HG02759 (cell line): ENCODE results near the gene VWA5B2.
"Not testable (repeated sequence)": the region's sequence is repeated elsewhere in the genome, so short reads cannot be mapped to it uniquely, and the experiment has no call there.

ENCODE experiments used
- ATAC-seq: cut with Tn5 transposase; IDR thresholded peaks from one replicate; pipeline ENCODE4 v1.9.1; 2021; ENCODE audit warnings: mild to moderate bottlenecking, moderate library complexity; ENCODE audit not compliant: unreplicated experiment

The VWA5B2 gene

GRCh38 chr3:184241141-184241446, 11.7 kb downstream of the VWA5B2 start:
- ATAC-seq = no peak

DNA sequence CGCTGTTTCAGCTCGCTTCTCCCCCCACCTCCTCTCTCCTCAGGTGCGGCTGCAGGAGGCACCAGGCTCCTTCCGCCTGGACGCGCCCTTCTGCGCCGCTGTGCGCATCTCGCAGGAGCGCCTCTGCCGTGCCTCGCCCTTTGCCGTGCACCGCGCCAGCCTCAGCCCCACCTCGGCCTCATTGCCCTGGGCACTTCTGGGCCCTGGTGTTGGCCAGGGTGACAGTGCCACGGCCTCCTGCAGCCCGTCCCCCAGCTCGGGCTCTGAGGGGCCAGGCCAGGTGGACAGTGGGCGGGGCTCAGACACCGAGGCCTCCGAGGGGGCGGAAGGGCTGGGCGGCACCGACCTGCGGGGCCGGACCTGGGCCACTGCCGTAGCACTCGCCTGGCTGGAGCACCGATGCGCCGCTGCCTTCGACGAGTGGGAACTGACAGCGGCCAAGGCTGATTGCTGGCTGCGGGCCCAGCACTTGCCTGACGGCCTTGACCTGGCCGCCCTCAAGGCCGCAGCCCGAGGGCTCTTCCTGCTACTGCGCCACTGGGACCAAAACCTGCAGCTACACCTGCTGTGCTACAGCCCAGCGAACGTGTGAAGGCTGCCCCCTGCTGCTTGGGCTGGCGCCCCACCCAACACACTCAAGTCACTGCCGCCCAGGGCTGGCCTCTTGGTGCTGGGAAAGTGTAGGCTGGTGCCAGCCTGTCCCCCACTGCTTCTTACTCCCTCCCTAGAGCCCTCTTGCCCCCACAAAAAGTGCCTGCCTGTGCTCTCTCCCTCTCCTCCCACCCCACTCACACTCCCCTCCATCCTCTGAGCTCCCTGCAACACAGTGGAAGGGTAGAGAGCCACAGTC, 12.3 kb downstream of the VWA5B2 start:
- ATAC-seq = no peak

DNA sequence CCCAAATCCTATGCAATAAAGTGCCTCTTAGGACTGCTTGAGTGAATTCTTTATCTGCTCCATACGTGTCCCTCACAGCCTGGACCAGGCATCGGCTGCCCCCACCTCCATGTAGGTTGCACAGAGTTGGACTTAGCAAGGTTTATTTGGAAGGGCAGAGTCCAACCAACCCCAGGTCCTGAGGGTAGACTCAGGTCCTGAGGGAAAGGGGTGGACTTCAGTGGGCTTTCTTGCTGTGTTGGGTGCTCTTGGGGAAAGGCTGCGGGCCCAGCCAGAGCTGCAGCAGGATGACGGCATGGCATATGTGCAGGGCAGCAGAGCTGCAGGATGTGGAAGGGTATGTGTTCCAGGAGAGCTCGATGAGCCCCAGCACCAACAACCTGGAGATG, 12.9 kb downstream of the VWA5B2 start:
- ATAC-seq = no peak

DNA sequence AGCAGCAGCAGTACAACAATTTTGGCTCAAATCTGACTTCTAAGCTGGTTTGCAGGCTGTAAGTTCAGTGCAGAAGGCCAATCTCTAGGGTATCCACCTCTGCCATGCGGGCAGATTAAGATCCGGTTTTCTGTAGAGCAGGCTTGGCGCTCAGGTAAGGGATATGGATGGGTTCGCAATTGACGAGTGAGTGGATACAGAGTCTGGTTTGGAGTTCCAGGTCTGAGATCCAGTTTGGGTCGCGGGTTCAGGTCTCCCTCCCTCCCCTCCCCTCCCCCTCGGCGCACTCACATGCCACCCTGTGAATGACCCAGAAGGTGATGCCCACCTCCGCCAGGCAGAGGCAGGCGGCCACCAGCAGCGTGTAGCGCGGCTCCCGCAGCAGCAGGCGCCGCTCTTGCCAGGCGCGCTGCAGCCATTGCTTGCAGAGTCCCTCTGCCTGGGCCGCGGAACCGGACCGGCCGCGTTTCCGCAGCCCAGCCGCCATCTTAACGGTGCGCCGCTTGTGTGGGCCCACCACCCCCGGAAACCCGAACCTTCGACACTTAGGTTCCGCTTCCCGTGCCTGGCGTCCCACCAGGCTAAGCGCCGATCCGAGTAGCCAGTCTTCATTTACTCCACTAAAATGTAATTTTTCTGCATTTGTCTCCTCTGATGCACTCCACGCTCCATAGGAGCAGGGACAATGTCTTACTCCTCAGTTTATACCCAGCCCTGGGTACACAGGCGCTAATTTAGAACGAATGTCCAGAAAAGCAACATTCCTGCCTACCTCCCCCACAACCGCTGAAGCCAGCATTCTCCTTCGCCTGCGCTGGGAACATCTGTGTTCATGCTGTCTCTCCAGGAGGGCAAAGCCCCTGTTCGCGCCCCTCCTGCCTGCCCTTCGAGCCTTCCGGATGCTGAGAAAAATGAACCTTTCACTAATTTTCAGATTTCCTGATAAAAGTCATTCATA, 19.3 kb downstream of the VWA5B2 start, which contains the start of gene ALG3:
Gene ALG3 (minus strand): TSS at position 509 of the 958 bp plus-strand sequence. CDS start 22 bp downstream, at position 487.
- peak; percentile 64 for ATAC-seq

GRCh38 chr3:184249412-184250166, 20.2 kb downstream of the VWA5B2 start, which contains the start of gene EEF1AKMT4:
Gene EEF1AKMT4, plus strand, starts transcription at chr3:184249672. Its CDS starts 23 bp downstream, at chr3:184249695.
- ATAC-seq = peak; percentile 90

- ATAC-seq = peak; percentile 50
Observed at GRCh38 chr3:184250167-184250828, 20.9 kb downstream of the VWA5B2 start.

DNA sequence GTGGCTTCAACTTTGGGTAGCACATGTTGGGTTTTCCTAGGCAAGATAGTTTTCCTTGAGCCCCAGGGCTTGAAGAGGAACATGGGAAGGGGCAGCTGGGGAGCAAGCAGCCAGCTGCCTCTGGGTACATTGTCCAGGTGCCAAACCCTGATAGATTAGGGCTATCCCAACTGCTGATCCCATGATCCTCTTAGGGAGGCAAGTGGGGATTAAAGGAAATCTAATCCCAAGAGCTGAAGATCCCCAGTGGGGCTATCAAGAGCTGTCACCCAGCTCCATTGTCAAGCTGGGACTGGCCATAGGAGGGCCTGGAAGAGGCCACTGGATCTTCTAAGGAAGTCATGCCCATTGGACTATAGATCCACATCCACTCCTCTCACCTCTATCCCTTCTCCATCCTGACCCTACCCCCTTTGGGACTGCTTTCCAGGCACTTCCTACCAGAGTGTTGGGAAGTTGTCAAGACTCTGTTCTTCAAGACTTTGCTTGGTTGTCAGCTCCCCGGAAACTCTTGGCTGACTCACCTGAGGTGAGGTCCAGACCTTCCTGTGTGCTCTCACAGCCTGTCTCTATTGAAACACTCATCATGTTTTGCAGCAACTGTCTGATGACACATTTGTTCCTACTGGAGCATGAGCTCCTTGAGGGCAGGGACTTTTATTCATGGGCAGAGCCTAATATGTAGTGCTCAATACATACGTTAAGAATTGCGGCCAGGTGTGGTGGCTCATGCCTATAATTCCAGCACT, 26.1 kb downstream of the VWA5B2 start:
- no peak for ATAC-seq

GRCh38 chr3:184257083-184257915, 27.9 kb downstream of the VWA5B2 start:
- no peak for ATAC-seq

- ATAC-seq = no peak
Observed at GRCh38 chr3:184258926-184259325, 29.5 kb downstream of the VWA5B2 start.

DNA sequence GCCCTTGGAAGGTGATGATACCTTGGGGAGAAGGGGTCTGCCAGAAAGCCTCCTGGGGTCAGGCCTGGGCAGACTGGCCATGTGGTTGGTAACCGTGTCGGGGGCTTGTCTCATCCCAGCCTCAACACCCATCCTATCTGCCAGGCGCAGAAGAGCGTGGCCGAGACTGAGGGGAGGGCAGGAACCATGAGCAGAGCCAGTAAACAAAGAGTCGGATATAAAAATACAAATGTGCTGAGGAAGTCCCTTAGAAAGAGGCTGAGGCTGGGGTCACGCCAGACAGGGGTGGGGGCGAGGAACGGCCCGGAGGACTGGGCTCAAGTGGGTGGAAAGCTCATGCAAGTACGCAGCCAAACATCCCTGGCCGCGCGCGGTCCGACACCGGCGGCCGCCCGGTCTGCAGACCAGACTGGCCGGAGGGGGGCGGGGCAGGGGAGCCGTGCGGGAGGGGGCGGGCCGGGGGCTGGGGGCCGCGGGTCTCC, 30.1 kb downstream of the VWA5B2 start:
- ATAC-seq = no peak

DNA sequence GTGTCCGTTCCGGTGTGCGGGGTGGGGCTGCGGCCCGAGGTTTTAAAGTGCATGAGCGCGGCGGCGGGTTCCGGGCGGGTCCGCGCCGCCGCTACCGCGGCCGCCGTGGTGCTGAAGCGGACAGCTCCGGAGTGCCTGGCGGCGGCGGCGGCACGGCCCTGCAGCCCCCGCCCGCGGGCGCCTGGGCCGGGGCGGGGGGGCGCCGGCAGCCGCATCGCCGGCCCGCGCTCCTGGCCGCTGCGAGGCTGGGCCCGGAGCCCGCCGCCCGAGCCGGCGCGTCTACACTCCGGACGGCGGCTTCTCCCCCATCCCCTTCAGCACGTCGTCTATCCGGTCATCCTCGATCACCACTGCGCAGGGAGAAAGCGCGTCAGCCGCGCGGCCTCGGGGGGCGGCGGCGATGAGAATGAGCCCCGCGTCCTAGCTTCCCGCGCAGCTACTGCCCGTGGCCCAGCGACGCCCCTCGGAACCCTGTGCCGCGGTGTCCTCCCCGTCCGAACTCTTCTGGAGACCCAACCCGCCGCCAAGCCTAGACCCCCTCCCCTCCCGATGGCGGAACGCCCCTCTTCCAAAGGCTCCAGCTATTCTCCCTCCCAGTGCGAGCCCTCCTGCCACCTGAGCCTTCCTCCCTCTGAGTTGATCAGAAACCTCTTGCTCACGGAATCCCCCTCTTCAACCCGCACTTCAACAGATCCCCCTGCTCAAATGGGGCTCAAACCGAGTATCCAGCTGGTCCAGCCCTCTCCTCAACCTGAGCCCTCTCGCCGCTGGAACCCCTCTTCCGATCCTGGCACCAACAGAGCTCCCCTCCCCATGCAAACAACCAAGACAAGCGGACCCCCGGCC, 30.7 kb downstream of the VWA5B2 start:
- no peak for ATAC-seq

GRCh38 chr3:184260724-184261269, 31.4 kb downstream of the VWA5B2 start:
- ATAC-seq = no peak

DNA sequence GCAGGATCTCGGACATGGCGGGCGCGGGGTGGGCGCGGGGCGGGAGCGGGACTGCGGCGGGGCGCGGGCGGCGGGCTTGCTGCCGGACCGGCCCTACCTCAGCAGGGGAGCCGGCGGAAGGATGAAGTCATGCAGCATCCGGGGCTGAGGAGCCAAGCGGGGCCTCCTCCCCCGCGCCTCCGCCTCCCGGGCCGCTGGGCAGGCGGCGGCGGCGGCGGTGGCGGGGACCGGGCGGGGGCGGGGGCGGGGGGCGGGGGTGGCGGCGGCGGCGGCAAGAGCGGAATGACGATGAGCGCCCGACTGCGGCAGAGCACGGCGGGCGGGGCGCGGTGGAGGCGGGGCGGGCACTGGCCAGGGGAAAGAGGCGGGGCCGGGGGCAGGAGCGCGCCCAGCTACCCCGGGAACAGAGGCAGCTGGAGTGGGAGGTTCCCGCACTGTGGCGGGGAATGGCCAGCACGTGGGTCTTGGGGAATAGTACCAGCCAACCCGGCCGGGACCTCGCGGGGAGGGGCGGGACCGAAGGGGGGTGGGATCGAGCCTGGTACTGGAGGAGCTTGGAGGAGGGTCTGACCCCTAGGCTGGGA, 32.0 kb downstream of the VWA5B2 start, which contains the start of gene CAMK2N2:
Gene CAMK2N2 (minus strand): TSS at position 284 of the 584 bp plus-strand sequence. CDS start 268 bp downstream, at position 16.
- peak; percentile 64 for ATAC-seq

- ATAC-seq = no peak
Observed at GRCh38 chr3:184261854-184262763, 32.7 kb downstream of the VWA5B2 start.

DNA sequence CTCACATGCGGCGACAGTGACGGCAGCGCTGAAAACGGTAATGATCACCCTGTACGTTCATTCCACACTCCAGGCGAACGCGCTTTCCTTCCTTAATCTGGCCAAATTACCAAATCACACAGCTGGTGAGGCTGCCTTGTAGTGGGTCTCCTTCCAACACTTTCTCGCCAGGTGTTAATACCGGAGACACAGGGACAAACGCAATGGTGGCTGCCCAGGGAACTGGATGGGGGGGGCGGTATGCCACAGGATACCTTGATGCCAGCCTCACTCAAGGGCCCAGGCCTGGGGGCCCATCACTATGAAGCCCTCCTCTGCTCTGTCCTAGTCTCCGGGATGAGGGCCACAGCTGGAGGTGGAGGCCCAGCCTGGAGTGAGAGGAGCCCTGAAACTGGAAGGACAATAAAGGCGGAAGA, 33.4 kb downstream of the VWA5B2 start:
- ATAC-seq = no peak

DNA sequence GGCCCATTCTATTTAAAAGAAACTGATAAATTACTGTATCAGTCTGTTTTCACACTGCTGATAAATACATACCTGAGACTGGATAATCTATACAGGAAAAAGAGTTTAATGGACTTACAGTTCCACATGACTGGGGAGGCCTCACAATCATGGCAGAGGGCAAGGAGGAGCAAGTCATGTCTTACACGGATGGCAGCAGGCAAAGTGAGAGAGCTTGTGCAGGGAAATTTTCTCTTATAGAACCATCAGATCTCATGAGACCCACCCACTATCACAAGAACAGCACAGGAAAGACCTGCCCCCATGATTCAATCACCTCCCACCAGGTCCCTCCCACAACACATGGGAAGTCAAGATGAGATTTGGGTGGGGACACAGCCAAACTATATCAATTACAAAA, 37.9 kb downstream of the VWA5B2 start:
- not testable (repeated sequence) for ATAC-seq
